GM21367 (cell line): Measurements from ENCODE around the gene ACIN1.
"Not testable (repeated sequence)": the region's sequence is repeated elsewhere in the genome, so short reads cannot be mapped to it uniquely, and the experiment has no call there.

ENCODE experiments used
- ATAC-seq: cut with Tn5 transposase; IDR thresholded peaks from one replicate; pipeline ENCODE4 v1.9.1; 2021; ENCODE audit not compliant: unreplicated experiment

ACIN1 gene

GRCh38 chr14:23021434-23021833 lies 73.5 kb downstream of the ACIN1 start:
- ATAC-seq: no peak

DNA sequence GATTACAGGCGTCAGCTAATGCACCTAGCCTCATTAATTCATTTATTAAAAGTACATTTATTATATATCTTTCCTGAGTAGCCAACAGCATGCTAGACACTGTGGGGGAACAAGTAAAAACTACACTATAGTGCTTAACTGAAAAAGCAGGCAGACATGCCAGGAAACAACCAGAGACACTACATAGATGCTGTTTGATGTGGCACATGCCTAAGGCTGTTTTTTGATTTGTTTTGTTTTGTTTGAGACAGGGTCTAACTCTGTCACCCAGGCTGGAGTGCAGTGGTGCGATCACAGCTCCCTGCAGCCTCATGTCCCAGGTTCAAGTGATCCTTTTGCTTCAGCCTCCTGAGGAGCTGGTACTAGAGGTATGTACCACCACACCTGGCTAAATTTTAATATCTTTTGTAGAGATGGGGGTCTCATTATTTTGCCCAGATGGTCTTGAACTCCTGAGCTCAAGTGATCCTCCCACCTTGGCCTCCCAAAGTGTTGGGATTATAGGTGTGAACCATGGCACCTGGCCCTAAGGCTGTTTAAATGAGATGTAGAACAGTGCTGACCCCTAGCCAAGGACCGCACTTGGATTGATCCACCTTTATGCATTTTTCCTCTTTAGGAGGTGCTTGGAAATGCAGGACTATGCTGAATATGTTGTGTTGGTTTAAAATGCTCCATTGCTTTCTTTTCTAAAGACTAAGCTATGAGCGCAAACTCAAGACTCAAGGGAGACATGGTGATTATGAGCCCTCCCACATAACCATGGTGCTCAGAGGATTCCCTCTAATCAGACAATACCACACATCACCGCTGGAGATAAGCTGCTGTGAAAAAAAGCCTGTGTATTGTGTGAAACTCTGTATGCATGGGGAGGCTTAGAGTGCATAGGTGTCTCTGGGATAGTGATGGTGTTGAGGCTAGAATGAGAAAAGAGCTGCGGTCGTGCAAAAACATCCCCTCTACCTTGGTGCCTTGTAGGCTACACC lies 74.5 kb downstream of the ACIN1 start:
- no peak for ATAC-seq

DNA sequence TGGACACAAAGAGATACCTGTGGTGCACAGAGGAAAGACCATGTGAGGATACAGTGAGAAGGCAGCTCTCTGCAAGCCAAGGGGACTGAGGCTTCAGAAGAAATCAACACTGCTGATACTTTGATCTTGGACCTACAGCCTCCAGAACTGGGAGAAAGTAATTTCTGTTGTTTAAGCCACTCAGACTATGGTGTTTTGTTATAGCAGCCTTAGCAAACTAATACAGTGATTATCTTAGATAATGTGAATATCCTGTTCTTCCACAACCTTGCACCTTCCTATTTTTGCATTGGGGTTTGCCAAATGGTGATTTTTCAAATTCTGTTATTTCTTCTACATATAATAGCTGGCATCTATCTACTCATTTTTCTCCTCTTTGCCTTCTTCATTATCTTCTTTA lies 76.8 kb downstream of the ACIN1 start:
- no peak for ATAC-seq

DNA sequence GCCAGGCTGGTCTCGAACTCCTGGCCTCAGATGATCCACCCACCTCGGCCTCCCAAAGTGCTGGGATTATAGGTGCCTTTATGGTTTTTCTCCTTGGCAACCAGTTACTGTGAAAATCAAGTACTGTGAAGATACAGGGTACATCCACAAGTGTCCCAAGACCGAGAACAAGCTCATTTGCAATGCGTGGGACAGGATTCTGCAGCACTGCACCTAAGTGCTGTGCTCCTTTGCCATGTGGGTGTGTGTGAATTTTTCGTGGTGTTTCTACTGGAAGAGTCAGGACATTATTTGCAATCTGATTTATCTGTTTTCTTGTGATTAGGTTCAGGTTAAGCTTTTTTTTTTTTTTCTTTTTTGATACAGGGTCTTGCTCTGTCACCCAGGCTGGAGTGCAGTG lies 77.8 kb downstream of the ACIN1 start:
- ATAC-seq: no peak

- no peak for ATAC-seq
These were observed 79.3 kb downstream of the ACIN1 start for GRCh38 chr14:23015618-23016017.

DNA sequence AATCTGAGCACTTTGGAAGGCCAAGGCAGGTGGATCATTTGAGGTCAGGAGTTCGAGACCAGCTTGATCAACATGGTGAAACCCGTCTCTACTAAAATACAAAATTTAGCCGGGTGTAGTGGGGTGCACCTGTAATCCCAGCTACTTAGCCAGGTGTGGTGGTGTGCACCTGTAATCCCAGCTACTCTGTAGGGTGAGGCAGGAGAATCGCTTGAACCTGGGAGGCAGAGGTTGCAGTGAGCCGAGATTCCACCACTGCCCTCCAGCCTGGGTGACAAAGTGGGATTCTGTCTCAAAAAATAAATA lies 81.2 kb downstream of the ACIN1 start:
- ATAC-seq: not testable (repeated sequence)

DNA sequence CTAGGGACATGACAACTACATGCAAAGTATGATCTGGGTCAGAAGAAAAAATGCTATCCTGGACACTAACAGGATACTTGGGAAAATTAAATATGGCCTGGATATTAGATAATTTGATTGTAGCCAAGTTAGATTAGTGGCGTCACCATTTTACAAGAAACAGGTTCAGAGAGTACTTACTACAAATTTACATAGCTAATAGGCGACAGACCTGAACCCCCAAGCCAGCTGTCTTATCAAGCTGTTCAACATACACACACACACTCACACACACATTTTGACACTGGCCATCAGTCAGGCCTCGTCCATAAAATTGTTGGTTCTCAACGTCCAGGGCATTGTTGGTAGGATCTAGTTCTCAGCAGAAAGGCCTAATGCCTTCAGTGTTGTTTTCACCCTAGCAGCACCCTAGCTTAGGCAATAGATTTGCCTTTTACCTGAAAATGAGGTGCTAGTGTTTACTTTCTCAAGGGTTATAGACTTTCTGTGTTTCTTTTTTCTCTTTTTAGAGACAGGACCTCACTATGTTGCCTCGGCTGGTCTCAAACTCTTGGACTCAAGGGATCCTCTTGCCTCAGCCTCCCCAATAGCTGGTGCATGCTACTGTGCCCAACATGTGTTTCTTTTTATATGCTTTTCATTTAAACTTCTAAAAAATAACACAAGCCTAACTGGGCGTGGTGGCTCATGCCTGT lies 81.7 kb downstream of the ACIN1 start:
- no peak for ATAC-seq

DNA sequence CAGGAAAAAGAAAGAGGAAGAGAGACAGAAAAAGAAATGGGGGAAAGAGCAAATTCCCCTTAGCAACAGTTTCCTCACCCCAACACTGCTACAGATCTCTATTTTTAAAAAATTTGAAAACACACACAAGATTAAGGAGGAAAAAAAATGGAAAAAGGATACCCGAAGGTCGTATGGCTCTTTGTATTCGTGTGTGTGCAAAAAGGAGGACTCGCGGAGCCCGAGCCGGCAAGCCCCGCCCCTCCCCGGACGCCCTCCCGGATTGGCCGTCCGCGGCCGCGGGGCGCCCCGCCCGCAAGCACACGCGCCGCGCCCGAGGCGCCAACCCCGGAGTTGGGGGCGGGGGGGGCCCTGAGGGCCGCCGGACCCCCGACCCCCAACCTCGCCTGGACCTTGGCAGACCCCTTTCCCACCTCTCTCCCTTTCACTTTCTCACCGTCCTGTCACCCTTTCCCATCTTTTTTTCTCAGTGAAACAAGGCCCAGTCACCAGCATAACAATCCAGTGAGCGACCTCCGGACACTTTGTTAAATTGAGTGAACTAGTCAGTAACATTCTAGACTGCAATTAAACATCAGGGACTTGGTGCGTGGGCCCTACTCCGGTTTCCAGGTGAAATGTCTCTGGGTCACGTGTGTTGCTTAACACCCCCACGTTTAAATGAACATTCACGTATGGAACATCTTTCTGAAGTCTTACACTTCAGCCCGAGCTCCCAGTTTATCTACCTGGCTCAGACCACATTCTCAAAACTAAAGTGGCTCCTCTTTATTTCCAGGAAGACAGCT lies 84.8 kb downstream of the ACIN1 start, which contains the start of gene C14orf93:
Gene C14orf93 (minus strand): TSS at position 205 of the 788 bp plus-strand sequence. CDS start 11,120 bp downstream, outside the sequence.
- ATAC-seq: peak; percentile 26

- no peak for ATAC-seq
These were observed 85.4 kb downstream of the ACIN1 start for GRCh38 chr14:23009483-23009938.

- ATAC-seq: no peak
These were observed 86.1 kb downstream of the ACIN1 start for GRCh38 chr14:23008831-23009230.
